Astrocyte (in vitro differentiated cells and primary cell): Measurements from ENCODE around the gene STK40. TPM values are rescaled to one million over a fixed set of nuclear protein-coding genes. Genes with fewer than 3 reads are reported as not detected.
A peak's percentile ranks its signal among the peaks of the same experiment; 100 is the strongest.

Experiments
- DNase-seq: peaks from one replicate; pipeline ENCODE4 v3.0.0-alpha.2; 2010; ENCODE audit warnings: low read depth
- FAIRE-seq: peaks from 2 replicates; lab custom pipeline; 2011; peaks lifted over from hg19 to GRCh38; lab: Jason Lieb, UNC
- H2AFZ ChIP-seq: 2 replicates; pipeline ENCODE4 v1.6.0; 2012; ENCODE audit warnings: low read depth, low read length, inconsistent platforms
- H3K27ac ChIP-seq: 2 replicates; pipeline ENCODE4 v1.5.1; 2011; ENCODE audit warnings: low read depth, low read length, inconsistent platforms
- H3K27me3 ChIP-seq: 2 replicates; pipeline ENCODE4 v1.6.0; 2011; ENCODE audit warnings: low read length, inconsistent platforms; ENCODE audit not compliant: insufficient read depth
- H3K36me3 ChIP-seq: 2 replicates; pipeline ENCODE4 v1.5.1; 2011; ENCODE audit warnings: low read length, inconsistent platforms; ENCODE audit not compliant: insufficient read depth
- H3K4me1 ChIP-seq: 2 replicates; pipeline ENCODE4 v1.5.1; 2011; ENCODE audit warnings: low read length, inconsistent platforms; ENCODE audit not compliant: insufficient read depth
- H3K4me2 ChIP-seq: 2 replicates; pipeline ENCODE4 v1.6.0; 2012; ENCODE audit warnings: low read length, inconsistent platforms
- H3K4me3 ChIP-seq: 2 replicates; pipeline ENCODE4 v1.5.1; 2011; ENCODE audit warnings: low read depth, mild to moderate bottlenecking, low read length, inconsistent platforms; ENCODE audit not compliant: insufficient read depth
- H3K79me2 ChIP-seq: 2 replicates; pipeline ENCODE4 v1.6.0; 2012; ENCODE audit warnings: mild to moderate bottlenecking, low read length, inconsistent platforms; ENCODE audit not compliant: insufficient read depth
- H3K9ac ChIP-seq: 2 replicates; pipeline ENCODE4 v1.6.0; 2012; ENCODE audit warnings: mild to moderate bottlenecking, low read length, inconsistent platforms
- H3K9me3 ChIP-seq: 2 replicates; pipeline ENCODE4 v1.5.1; 2012; ENCODE audit warnings: low read depth, mild to moderate bottlenecking, low read length, inconsistent platforms; ENCODE audit not compliant: insufficient read depth
- H4K20me1 ChIP-seq: 2 replicates; pipeline ENCODE4 v1.6.0; 2012; ENCODE audit warnings: low read length, inconsistent platforms; ENCODE audit not compliant: insufficient read depth
- H3K27ac Mint-ChIP-seq: one replicate; pipeline ENCODE4 v1.8.0; 2021; ENCODE audit warnings: mild to moderate bottlenecking, mixed read lengths; ENCODE audit not compliant: unreplicated experiment
- H3K27me3 Mint-ChIP-seq: one replicate; pipeline ENCODE4 v1.8.0; 2021; ENCODE audit warnings: low read depth, mixed read lengths; ENCODE audit not compliant: unreplicated experiment
- H3K36me3 Mint-ChIP-seq: one replicate; pipeline ENCODE4 v1.8.0; 2021; ENCODE audit warnings: low read depth, mixed read lengths; ENCODE audit not compliant: unreplicated experiment
- H3K4me1 Mint-ChIP-seq: one replicate; pipeline ENCODE4 v1.8.0; 2021; ENCODE audit warnings: low read depth, mixed read lengths; ENCODE audit not compliant: unreplicated experiment
- H3K4me3 Mint-ChIP-seq: one replicate; pipeline ENCODE4 v1.8.0; 2021; ENCODE audit warnings: mild to moderate bottlenecking, moderate library complexity, mixed read lengths; ENCODE audit not compliant: unreplicated experiment
- H3K9me3 Mint-ChIP-seq: one replicate; pipeline ENCODE4 v1.8.0; 2021; ENCODE audit warnings: mild to moderate bottlenecking, mixed read lengths; ENCODE audit not compliant: unreplicated experiment
- EZH2 ChIP-seq: IDR thresholded peaks from 2 replicates; pipeline ENCODE4 v1.6.1; 2012; ENCODE audit warnings: mild to moderate bottlenecking, low read length, inconsistent platforms; ENCODE audit not compliant: insufficient read depth
- total RNA-seq: library from RNA; stranded (reverse); gene quantifications from 2 replicates; pipeline ENCODE4 v1.2.1, GENCODE V29; 2021
- TF ChIP-seq, protein P1 (sequence below): IDR thresholded peaks from 2 replicates; pipeline ENCODE4 v1.5.1; 2011; ENCODE audit warnings: low read depth, mild to moderate bottlenecking, inconsistent platforms, low read length, moderate library complexity; ENCODE audit not compliant: insufficient read depth

Gene STK40
- total RNA-seq, 1 donor from 2014 or later = 71.1 TPM

DNA sequence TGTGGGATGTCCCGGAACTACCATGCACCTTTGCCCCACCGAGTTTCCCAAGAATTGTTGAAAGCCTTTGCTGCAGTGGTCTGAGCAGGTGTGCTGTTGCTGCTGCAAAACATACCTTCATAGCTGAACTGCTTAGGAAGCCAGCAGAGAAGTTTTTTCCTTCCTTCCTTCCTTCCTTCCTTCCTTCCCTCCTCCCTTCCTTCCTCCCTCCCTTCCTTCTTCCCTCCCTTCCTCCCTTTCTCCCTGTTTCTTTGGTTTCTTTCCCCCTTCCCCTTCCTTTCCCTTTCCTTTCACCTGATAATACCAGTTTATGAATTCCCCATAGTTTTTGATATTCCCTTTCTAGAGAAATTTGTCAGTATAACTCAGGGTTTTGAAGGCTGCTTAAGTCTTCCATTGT lies 90.3 kb downstream of the STK40 start:
- Mint-ChIP-seq H3K9me3 (no peaks in the 10 kb centered on the region), H3K36me3 (peaks cover 12% of the 10 kb centered on the region), H3K27ac (no peak overlapping the region), H3K4me1 (peaks cover 18% of the 10 kb centered on the region), H3K4me3 (peak overlapping the region; percentile 45), H3K27me3 (no peaks in the 10 kb centered on the region)
- Histone ChIP-seq H3K36me3 (peaks cover 55% of the 10 kb centered on the region), H3K9ac (no peak overlapping the region), H3K4me3 (no peak overlapping the region), H3K4me1 (peaks cover 11% of the 10 kb centered on the region), H3K79me2 (peaks cover 34% of the 10 kb centered on the region), H4K20me1 (peaks cover 60% of the 10 kb centered on the region), H3K4me2 (no peak overlapping the region), H3K9me3 (no peaks in the 10 kb centered on the region), H3K27me3 (no peaks in the 10 kb centered on the region), H2AFZ (no peak overlapping the region), H3K27ac (no peak overlapping the region)
- DNase-seq = no peak
- no peak for TF ChIP-seq EZH2
- TF ChIP-seq, protein P1, sequence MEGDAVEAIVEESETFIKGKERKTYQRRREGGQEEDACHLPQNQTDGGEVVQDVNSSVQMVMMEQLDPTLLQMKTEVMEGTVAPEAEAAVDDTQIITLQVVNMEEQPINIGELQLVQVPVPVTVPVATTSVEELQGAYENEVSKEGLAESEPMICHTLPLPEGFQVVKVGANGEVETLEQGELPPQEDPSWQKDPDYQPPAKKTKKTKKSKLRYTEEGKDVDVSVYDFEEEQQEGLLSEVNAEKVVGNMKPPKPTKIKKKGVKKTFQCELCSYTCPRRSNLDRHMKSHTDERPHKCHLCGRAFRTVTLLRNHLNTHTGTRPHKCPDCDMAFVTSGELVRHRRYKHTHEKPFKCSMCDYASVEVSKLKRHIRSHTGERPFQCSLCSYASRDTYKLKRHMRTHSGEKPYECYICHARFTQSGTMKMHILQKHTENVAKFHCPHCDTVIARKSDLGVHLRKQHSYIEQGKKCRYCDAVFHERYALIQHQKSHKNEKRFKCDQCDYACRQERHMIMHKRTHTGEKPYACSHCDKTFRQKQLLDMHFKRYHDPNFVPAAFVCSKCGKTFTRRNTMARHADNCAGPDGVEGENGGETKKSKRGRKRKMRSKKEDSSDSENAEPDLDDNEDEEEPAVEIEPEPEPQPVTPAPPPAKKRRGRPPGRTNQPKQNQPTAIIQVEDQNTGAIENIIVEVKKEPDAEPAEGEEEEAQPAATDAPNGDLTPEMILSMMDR = no peak
- FAIRE-seq = no peak

Other genes starting within 250 kb of the STK40 start
- 87.1 and 87.6 TPM in 2 replicates for gene TRAPPC3, start 236.4 kb downstream of the STK40 start, total RNA-seq
- 259 and 271 TPM in 2 replicates for gene MAP7D1, start 229.8 kb downstream of the STK40 start, total RNA-seq
- 109 and 110 TPM in 2 replicates for gene THRAP3, start 161.5 kb downstream of the STK40 start, total RNA-seq
- 13.6 and 16.3 TPM in 2 replicates for gene SH3D21, start 79.6 kb downstream of the STK40 start, total RNA-seq
- 57.3 and 63.0 TPM in 2 replicates for gene EVA1B, start 62.3 kb downstream of the STK40 start, total RNA-seq
- gene LSM10, start 12.0 kb upstream of the STK40 start, total RNA-seq = 48.9 and 53.5 TPM in 2 replicates
- 4.2 and 6.3 TPM in 2 replicates for gene OSCP1, start 64.5 kb upstream of the STK40 start, total RNA-seq
- gene MRPS15, start 78.5 kb upstream of the STK40 start, total RNA-seq = 66.0 and 70.9 TPM in 2 replicates
- gene CSF3R, start 97.0 kb upstream of the STK40 start, total RNA-seq = 0.20 and 0.22 TPM in 2 replicates